BE2C (cell line): ENCODE results near the gene ORM2.

ENCODE experiments used
- DNase-seq: peaks from one replicate; pipeline ENCODE4 v3.0.0-alpha.2; 2020
- H3K27me3 ChIP-seq: fragments of 250-450 bp; sonication (Bioruptor Pico); 2 replicates; pipeline ENCODE4 v1.5.1; 2020; ENCODE audit warnings: mild to moderate bottlenecking
- H3K36me3 ChIP-seq: fragments of 250-450 bp; sonication (Bioruptor Pico); 2 replicates; pipeline ENCODE4 v1.5.1; 2020; ENCODE audit warnings: mild to moderate bottlenecking
- H3K4me1 ChIP-seq: fragments of 250-450 bp; sonication (Bioruptor Pico); 2 replicates; pipeline ENCODE4 v1.5.1; 2020
- H3K4me3 ChIP-seq: 2 replicates; pipeline ENCODE4 v1.5.1; 2011; ENCODE audit warnings: low read depth, low read length
- H3K9me3 ChIP-seq: fragments of 250-450 bp; sonication (Bioruptor Pico); 2 replicates; pipeline ENCODE4 v1.5.1; 2020
- TF ChIP-seq, protein P1 (sequence below): IDR thresholded peaks from 2 replicates; pipeline ENCODE4 v1.5.1; 2012; ENCODE audit warnings: mild to moderate bottlenecking, low read depth, low read length

ORM2 gene

DNA sequence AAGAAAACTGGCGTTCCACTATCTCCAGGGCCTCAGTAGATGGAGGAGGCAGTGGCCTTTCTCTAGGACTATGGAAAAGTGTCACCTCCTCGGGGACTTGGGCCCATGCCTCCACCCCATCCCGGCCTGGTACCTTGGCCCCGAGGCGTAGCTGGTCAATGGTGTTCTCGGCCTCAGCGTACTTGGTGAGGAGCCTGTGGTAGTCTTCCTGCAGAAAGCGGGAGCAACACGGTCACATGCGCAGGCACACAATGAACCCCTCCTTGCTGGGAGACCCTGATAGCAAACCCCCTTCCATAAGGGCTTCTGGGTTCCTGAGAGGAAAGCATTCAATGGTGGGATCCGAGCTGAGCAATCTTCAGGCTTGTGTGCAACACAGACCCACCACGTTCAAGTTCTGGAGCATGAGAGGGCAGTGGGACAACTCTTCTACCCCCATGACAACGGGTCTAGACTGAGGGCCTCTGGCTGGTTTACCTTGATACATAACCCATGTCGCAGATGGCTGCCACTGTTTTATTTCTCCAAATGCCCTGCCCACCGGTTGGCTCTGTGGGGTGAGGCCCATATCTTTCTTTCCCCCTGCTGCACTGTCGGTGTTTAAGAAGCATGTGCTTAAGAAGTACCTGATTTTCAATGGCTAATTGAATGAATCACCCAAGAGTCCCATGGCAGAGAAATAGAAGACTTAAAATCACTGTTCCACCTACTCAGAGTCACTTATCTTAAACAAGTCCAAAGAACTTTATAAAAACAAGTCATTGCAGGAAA, 44.5 kb downstream of the ORM2 start:
- no peak overlapping the region for H3K4me3 ChIP-seq
- H3K9me3 ChIP-seq, result no peaks in the 10 kb centered on the region

DNA sequence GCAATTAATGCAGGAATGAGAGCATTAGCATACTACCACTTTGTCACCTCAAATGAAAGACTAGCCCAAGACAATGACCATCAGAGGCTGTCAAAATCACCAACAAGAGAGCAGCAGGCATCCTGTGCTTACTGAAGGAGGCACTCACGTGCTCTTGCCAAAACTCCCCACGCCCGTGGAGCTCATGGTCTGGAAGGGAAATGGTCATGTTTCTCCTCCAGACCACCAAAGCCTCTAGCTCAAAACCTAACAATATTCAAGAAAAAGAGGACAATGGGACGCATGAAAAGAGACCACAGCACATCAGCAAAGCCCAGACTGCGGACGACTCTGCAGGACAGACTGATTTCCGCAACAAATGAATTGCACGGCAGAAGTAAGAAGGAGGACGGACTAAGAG, 45.3 kb downstream of the ORM2 start:
- Histone ChIP-seq H3K9me3 (no peaks in the 10 kb centered on the region), H3K27me3 (no peaks in the 10 kb centered on the region), H3K4me3 (no peak overlapping the region), H3K4me1 (peaks cover 9% of the 10 kb centered on the region), H3K36me3 (no peaks in the 10 kb centered on the region)
- TF ChIP-seq, protein P1, sequence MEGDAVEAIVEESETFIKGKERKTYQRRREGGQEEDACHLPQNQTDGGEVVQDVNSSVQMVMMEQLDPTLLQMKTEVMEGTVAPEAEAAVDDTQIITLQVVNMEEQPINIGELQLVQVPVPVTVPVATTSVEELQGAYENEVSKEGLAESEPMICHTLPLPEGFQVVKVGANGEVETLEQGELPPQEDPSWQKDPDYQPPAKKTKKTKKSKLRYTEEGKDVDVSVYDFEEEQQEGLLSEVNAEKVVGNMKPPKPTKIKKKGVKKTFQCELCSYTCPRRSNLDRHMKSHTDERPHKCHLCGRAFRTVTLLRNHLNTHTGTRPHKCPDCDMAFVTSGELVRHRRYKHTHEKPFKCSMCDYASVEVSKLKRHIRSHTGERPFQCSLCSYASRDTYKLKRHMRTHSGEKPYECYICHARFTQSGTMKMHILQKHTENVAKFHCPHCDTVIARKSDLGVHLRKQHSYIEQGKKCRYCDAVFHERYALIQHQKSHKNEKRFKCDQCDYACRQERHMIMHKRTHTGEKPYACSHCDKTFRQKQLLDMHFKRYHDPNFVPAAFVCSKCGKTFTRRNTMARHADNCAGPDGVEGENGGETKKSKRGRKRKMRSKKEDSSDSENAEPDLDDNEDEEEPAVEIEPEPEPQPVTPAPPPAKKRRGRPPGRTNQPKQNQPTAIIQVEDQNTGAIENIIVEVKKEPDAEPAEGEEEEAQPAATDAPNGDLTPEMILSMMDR, result no peak
- DNase-seq, result no peak

More for the DNA sequence above, 44.5 kb downstream of the ORM2 start:
- no peaks in the 10 kb centered on the region for H3K27me3 ChIP-seq
- peaks cover 9% of the 10 kb centered on the region for H3K4me1 ChIP-seq
- TF ChIP-seq, protein P1, result no peak
- DNase-seq, result no peak
- H3K36me3 ChIP-seq, result no peaks in the 10 kb centered on the region

DNA sequence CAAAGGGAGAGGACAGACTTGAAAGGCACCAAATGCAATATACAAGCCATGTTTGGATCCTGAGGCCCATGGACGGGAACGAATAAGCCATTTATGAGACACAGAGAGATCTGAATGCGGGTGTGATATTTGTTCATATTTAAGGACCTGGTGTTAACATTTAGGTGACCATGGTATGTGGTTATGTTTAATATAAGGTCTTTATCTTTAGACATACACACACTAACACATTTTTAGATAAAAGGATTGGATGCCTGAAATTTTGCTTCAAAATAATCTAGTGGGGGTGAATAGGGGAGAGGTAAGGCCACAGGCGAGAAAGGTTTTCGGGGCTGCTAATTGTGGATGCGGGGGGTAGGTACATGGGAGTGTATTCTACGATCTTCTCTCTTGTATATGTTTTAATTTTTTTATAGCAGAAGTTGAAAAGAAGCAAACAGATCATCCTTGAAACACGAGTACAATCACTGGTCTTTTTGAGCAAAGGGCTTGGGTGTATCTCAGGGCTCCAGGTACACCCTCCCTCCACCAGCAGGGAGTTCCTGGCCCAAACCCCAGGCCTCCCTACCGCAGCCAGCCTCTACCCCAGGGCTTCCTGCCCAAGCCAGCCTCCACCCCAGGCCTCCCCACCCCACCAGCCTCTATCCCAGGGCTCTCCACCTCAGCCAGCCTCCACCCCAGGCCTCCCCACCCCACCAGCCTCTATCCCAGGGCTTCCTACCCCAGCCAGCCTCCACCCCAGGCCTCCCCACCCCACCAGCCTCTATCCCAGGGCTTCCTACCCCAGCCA, 45.9 kb downstream of the ORM2 start:
- TF ChIP-seq, protein P1, result no peak
- Histone ChIP-seq H3K36me3 (no peaks in the 10 kb centered on the region), H3K4me1 (peaks cover 9% of the 10 kb centered on the region), H3K9me3 (no peaks in the 10 kb centered on the region), H3K27me3 (no peaks in the 10 kb centered on the region), H3K4me3 (no peak overlapping the region)
- DNase-seq, result no peak

DNA sequence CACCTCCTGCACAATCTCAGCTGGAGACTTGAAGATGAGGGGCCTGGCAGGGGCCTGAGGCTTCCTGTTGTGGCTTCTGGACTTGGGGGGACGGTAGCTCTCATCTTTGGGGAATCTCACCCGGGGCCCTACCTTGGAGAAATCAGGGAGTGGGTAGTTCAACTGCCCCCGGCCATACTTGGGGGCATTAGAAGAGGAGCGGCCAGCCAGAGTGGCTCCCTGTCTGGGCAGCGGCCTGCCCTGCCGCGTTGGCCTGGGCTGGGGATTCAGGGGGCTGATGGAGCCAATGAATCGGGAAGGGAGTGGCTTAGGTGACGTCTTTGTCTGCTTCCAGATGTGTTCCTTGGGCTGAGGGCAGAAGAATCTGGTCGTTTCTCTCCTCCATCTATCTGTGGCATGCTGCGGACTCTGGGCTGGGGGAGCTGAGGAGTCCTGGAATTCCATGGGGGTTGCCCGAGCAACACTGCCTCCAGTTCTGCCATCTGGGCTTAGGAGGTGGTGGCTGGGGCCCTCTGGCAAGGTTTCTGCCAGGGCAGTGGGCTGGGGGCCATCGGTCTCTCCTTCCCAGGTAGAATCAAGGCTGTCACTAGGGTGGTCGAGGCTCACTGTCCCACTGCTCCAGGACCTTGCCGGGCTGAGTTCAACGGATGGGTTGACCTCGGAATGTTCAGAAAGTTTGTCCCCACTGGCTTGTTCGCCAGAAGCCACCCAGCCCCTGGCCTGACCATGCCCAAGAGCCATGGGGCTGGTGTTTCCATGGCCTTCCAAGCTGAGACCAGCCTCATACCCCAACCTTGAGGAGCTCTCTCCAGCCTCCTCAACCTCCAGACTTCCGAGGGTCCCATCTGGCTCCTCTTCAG, 47.1 kb downstream of the ORM2 start:
- Histone ChIP-seq H3K4me3 (no peak overlapping the region), H3K27me3 (no peaks in the 10 kb centered on the region), H3K36me3 (no peaks in the 10 kb centered on the region), H3K9me3 (no peaks in the 10 kb centered on the region), H3K4me1 (peaks cover 6% of the 10 kb centered on the region)
- DNase-seq, result no peak
- TF ChIP-seq, protein P1, result no peak

DNA sequence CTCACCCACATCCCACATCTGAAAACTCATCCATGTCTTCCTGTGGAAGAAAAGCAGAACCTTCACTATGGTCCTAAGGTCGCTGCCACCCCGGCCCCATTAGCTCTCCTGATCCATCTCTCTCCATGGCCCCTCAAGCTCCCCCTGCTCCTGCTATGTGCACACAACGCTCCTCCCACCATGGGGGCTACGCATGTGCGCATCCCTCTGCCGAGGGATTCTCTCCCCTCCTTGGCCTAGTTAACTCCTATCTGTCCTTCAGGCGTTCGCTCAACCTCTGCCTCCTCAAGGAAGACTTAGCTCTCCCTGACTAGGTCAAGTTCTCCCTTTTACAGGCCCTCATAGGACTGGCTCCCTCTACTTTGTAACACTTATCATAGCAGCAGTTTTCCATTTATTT, 48.3 kb downstream of the ORM2 start:
- TF ChIP-seq, protein P1, result no peak
- H3K27me3 ChIP-seq, result no peaks in the 10 kb centered on the region
- no peak overlapping the region for H3K4me3 ChIP-seq
- no peak for DNase-seq
- H3K4me1 ChIP-seq, result no peaks in the 10 kb centered on the region
- H3K9me3 ChIP-seq, result no peaks in the 10 kb centered on the region
- no peaks in the 10 kb centered on the region for H3K36me3 ChIP-seq
